Measurements from ENCODE around the gene HLF.
A peak's percentile ranks its signal among the peaks of the same experiment; 100 is the strongest.

HLF gene, protein sequence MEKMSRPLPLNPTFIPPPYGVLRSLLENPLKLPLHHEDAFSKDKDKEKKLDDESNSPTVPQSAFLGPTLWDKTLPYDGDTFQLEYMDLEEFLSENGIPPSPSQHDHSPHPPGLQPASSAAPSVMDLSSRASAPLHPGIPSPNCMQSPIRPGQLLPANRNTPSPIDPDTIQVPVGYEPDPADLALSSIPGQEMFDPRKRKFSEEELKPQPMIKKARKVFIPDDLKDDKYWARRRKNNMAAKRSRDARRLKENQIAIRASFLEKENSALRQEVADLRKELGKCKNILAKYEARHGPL

GRCh38 chr17:55264645-55265298, at the start of gene HLF:
Gene HLF, plus strand, starts transcription at chr17:55264960. Its CDS starts 525 bp downstream, at chr17:55265485.
- H3K4me1 Mint-ChIP-seq, result peaks cover 20% of the 10 kb centered on the region
- DNase-seq, result peak; percentile 76
- CTCF ChIA-PET, result interaction anchor here (0.7 to 1.3 kb wide), 4 partner anchors 19 to 204 kb away, joined by 3 to 5 read pairs (median 3); no protein-coding TSS in a partner anchor
- H3K27ac Mint-ChIP-seq, result no peak within 1 kb of the TSS
- H3K9me3 Mint-ChIP-seq, result peaks cover 2% of the 10 kb centered on the region
- no peaks in the 10 kb centered on the region for H3K36me3 Mint-ChIP-seq
- peaks cover 89% of the 10 kb centered on the region for H3K27me3 Mint-ChIP-seq
- H3K4me3 Mint-ChIP-seq, result peak within 1 kb of the TSS; percentile 59

- no peak overlapping the region for H3K4me3 Mint-ChIP-seq
- DNase-seq, result no peak
- no peaks in the 10 kb centered on the region for H3K9me3 Mint-ChIP-seq
- no peaks in the 10 kb centered on the region for H3K36me3 Mint-ChIP-seq
- H3K4me1 Mint-ChIP-seq, result no peaks in the 10 kb centered on the region
- H3K27ac Mint-ChIP-seq, result no peak overlapping the region
- CTCF ChIA-PET, result no interaction called here
- peaks cover 8% of the 10 kb centered on the region for H3K27me3 Mint-ChIP-seq
Measured at GRCh38 chr17:55215711-55216110, 49.0 kb upstream of the HLF start.

GRCh38 chr17:55216888-55217287, 47.9 kb upstream of the HLF start:
- H3K9me3 Mint-ChIP-seq, result no peaks in the 10 kb centered on the region
- H3K27me3 Mint-ChIP-seq, result peaks cover 8% of the 10 kb centered on the region
- H3K4me3 Mint-ChIP-seq, result no peak overlapping the region
- CTCF ChIA-PET, result no interaction called here
- H3K27ac Mint-ChIP-seq, result no peak overlapping the region
- no peaks in the 10 kb centered on the region for H3K36me3 Mint-ChIP-seq
- no peaks in the 10 kb centered on the region for H3K4me1 Mint-ChIP-seq
- no peak for DNase-seq

DNA sequence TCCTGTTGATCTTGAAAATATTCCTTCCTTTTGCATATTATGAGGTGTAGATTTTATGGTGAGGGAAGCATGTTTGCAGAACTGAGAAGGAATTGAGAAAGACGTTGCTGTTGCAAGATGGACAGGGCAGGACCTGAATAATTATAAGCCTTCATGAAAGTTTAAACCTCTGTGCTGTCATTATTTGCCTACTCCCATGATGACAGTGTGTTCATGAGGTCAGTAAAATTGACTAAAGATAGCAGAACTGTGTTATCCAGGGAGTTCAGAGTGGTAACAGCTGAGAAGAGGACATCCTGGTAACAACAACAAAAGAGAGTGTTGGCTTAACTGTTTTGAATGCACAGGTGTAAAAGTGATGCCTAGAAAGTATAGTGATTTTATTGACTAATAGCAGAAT, 45.3 kb upstream of the HLF start:
- H3K4me1 Mint-ChIP-seq, result no peaks in the 10 kb centered on the region
- peaks cover 16% of the 10 kb centered on the region for H3K27me3 Mint-ChIP-seq
- CTCF ChIA-PET, result no interaction called here
- H3K36me3 Mint-ChIP-seq, result no peaks in the 10 kb centered on the region
- DNase-seq, result no peak
- no peaks in the 10 kb centered on the region for H3K9me3 Mint-ChIP-seq
- no peak overlapping the region for H3K27ac Mint-ChIP-seq
- no peak overlapping the region for H3K4me3 Mint-ChIP-seq

DNA sequence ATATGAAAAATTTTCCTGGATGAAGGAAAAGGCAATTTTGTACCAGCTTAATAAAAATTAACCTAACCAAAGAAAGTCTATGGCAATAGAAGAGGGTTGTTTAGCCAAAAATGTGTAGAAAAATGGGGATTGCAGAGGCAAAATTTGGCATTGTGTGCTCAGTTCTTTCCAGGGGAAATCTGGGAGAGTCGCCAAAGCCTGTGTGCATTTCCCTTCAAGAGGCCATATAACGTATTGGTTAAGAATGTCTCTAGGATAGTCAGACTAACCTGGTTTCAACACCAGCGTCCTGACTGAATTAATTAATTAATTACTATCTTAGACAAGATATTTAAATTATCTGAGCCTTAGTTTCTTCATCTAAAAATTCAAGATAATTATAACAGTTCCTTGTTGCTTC, 44.8 kb upstream of the HLF start:
- H3K4me1 Mint-ChIP-seq, result no peaks in the 10 kb centered on the region
- no peak for DNase-seq
- no peak overlapping the region for H3K27ac Mint-ChIP-seq
- H3K36me3 Mint-ChIP-seq, result no peaks in the 10 kb centered on the region
- CTCF ChIA-PET, result no interaction called here
- peaks cover 16% of the 10 kb centered on the region for H3K27me3 Mint-ChIP-seq
- no peak overlapping the region for H3K4me3 Mint-ChIP-seq
- H3K9me3 Mint-ChIP-seq, result no peaks in the 10 kb centered on the region

DNA sequence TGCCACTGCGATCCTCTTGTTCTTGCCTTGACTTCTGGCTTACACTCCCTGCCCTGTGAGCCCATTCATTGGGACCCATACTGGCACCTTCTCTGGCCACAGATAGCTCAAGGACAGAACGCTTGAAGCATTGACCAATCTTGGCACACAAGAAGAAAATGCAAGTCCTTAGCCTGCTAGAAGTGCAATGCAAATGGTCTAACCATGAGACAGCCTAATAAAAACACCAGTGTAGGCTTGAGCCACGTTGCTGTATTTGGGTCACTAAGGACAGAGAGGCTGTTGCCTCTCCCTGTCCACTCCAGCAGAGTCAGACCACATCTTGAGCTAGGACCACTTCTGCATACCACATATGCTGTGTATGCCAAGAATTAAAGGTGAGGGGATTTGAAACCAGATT, 41.2 kb upstream of the HLF start:
- Mint-ChIP-seq H3K4me3 (no peak overlapping the region), H3K4me1 (no peaks in the 10 kb centered on the region), H3K27ac (no peak overlapping the region), H3K27me3 (peaks cover 13% of the 10 kb centered on the region), H3K36me3 (no peaks in the 10 kb centered on the region), H3K9me3 (no peaks in the 10 kb centered on the region)
- no peak for DNase-seq
- CTCF ChIA-PET, result no interaction called here

DNA sequence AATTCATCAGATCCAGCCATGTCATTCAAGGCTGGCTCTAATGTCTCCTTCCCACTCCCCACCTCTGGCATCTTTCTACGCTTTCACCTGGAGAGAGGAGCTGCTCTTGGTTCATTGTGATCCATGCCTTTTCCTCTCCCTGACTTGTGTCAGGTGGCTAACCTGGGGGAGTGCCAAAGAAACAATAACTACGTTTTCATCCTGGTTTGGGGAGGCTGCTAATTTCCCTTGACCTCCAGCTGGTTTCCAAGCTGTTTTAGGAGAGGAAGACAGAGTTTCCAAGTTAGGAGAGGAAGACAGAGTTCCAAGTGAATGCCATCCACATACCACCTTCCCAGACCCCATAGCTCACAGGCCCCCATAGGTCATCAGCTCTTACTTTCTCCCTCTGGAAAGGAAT, 40.0 kb upstream of the HLF start:
- Mint-ChIP-seq H3K27ac (no peak overlapping the region), H3K4me3 (no peak overlapping the region), H3K4me1 (no peaks in the 10 kb centered on the region), H3K36me3 (no peaks in the 10 kb centered on the region), H3K9me3 (no peaks in the 10 kb centered on the region), H3K27me3 (peaks cover 18% of the 10 kb centered on the region)
- no peak for DNase-seq
- CTCF ChIA-PET, result no interaction called here

- no peaks in the 10 kb centered on the region for H3K36me3 Mint-ChIP-seq
- H3K27ac Mint-ChIP-seq, result no peak overlapping the region
- peaks cover 23% of the 10 kb centered on the region for H3K27me3 Mint-ChIP-seq
- DNase-seq, result no peak
- H3K9me3 Mint-ChIP-seq, result no peaks in the 10 kb centered on the region
- H3K4me1 Mint-ChIP-seq, result no peaks in the 10 kb centered on the region
- no peak overlapping the region for H3K4me3 Mint-ChIP-seq
- CTCF ChIA-PET, result no interaction called here
Measured at GRCh38 chr17:55225237-55225636, 39.5 kb upstream of the HLF start.

DNA sequence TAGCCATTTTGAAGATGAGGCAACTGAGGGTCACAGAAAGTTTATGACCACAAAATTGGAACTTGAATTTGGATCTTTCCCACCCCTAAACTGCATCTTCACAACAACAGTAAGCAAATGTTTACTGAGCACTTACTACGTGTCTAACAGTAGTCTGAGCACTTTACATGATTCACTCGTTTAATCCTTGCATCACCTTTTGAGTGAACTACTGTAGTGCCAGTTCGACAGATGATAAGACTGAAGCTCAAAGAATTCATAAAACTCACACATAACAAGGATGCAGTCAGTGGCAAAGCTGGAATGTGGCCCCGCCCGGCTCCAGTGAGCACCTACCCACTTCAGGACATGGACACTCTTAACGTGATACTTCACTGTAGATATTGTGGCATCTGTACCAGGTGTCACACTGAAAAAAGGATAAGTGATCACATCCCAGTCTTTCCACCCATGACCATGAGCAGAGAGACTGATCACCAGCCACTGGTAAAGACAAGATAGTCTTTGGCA, 36.0 kb upstream of the HLF start:
- Mint-ChIP-seq H3K4me1 (no peaks in the 10 kb centered on the region), H3K4me3 (no peak overlapping the region), H3K36me3 (no peaks in the 10 kb centered on the region), H3K27me3 (peaks cover 14% of the 10 kb centered on the region), H3K27ac (no peak overlapping the region), H3K9me3 (no peaks in the 10 kb centered on the region)
- no peak for DNase-seq
- CTCF ChIA-PET, result interaction anchor here (1.0 kb wide), 1 partner anchor 161 kb away, joined by 3 read pairs; no protein-coding TSS in a partner anchor

GRCh38 chr17:55229276-55229675, 35.5 kb upstream of the HLF start:
- peaks cover 14% of the 10 kb centered on the region for H3K27me3 Mint-ChIP-seq
- H3K9me3 Mint-ChIP-seq, result no peaks in the 10 kb centered on the region
- no peak overlapping the region for H3K27ac Mint-ChIP-seq
- CTCF ChIA-PET, result interaction anchor here (0.6 to 1.0 kb wide), 2 partner anchors 9 to 160 kb away, joined by 3 read pairs; no protein-coding TSS in a partner anchor
- no peaks in the 10 kb centered on the region for H3K36me3 Mint-ChIP-seq
- no peaks in the 10 kb centered on the region for H3K4me1 Mint-ChIP-seq
- no peak for DNase-seq
- no peak overlapping the region for H3K4me3 Mint-ChIP-seq

GRCh38 chr17:55230716-55231115, 34.0 kb upstream of the HLF start:
- Mint-ChIP-seq H3K36me3 (no peaks in the 10 kb centered on the region), H3K27ac (no peak overlapping the region), H3K4me1 (no peaks in the 10 kb centered on the region), H3K9me3 (no peaks in the 10 kb centered on the region), H3K4me3 (no peak overlapping the region), H3K27me3 (peaks cover 13% of the 10 kb centered on the region)
- DNase-seq, result no peak
- CTCF ChIA-PET, result no interaction called here

DNA sequence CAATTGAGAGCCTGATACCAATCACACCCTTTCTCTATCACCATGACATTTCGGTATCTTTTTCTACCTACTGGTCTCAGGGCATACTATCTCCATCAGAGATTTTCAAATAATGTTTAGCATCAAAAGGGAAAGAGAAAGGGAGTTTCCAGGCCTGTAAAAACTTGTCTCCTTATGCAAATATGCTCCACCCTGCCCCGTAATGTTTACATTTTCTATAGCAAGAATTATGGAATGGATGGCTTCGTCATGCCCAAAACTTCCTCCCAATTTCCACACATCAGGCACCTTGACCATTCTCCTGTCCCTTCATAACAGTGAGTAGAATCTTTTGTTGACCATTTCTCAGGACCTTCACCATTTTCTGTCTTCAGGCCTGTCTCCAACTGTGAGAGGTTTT, 30.9 kb upstream of the HLF start:
- Mint-ChIP-seq H3K27me3 (peaks cover 17% of the 10 kb centered on the region), H3K4me1 (peaks cover 14% of the 10 kb centered on the region), H3K9me3 (no peaks in the 10 kb centered on the region), H3K36me3 (no peaks in the 10 kb centered on the region), H3K4me3 (no peak overlapping the region), H3K27ac (no peak overlapping the region)
- CTCF ChIA-PET, result no interaction called here
- no peak for DNase-seq

DNA sequence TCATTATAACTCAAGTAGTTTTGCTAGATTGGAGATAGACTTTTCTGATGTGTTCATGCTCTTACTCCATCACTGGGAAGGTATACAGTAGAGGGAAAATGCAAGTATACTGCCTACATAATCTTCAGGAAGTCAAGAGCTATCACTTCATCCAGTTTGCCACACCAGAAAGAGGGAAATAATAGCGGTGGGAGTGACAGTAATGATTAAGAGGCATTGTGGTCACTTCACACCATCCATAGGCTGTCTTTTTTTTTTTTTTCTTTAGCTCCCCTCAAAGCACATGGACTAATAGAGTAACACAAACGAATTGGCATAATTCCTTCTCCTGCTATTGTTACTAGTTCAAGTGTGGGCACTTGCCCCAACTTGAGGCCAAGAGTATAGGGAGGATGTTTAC, 28.4 kb upstream of the HLF start:
- CTCF ChIA-PET, result no interaction called here
- Mint-ChIP-seq H3K4me1 (peaks cover 18% of the 10 kb centered on the region), H3K27ac (no peak overlapping the region), H3K9me3 (no peaks in the 10 kb centered on the region), H3K4me3 (no peak overlapping the region), H3K36me3 (no peaks in the 10 kb centered on the region), H3K27me3 (peaks cover 21% of the 10 kb centered on the region)
- DNase-seq, result no peak

- peaks cover 29% of the 10 kb centered on the region for H3K27me3 Mint-ChIP-seq
- no peak for DNase-seq
- H3K36me3 Mint-ChIP-seq, result no peaks in the 10 kb centered on the region
- no peak overlapping the region for H3K4me3 Mint-ChIP-seq
- H3K27ac Mint-ChIP-seq, result no peak overlapping the region
- no peaks in the 10 kb centered on the region for H3K9me3 Mint-ChIP-seq
- peaks cover 18% of the 10 kb centered on the region for H3K4me1 Mint-ChIP-seq
- CTCF ChIA-PET, result interaction anchor here (0.7 to 1.8 kb wide), 2 partner anchors 27 to 119 kb away, joined by 3 to 5 read pairs; no protein-coding TSS in a partner anchor
Measured at GRCh38 chr17:55237268-55237667, 27.5 kb upstream of the HLF start.

- peaks cover 31% of the 10 kb centered on the region for H3K27me3 Mint-ChIP-seq
- peak overlapping the region; percentile 40 for H3K4me3 Mint-ChIP-seq
- H3K9me3 Mint-ChIP-seq, result no peaks in the 10 kb centered on the region
- no peak for DNase-seq
- peaks cover 18% of the 10 kb centered on the region for H3K4me1 Mint-ChIP-seq
- CTCF ChIA-PET, result interaction anchor here (0.8 to 1.8 kb wide), 2 partner anchors 26 to 233 kb away, joined by 3 to 5 read pairs; no protein-coding TSS in a partner anchor
- H3K36me3 Mint-ChIP-seq, result no peaks in the 10 kb centered on the region
- H3K27ac Mint-ChIP-seq, result no peak overlapping the region
Measured at GRCh38 chr17:55237841-55238178, 26.9 kb upstream of the HLF start.

All from activated naive CD4-positive, alpha-beta T cell treated with anti-CD3 and anti-CD28 coated beads, Interleukin-2, amount 10 ng/mL, durations not matched to agents 7 days and 5 days (primary cell).